Endothelial cell of umbilical vein (primary cell): ENCODE results near the gene SUN3. TPM values are rescaled to one million over a fixed set of nuclear protein-coding genes. Genes with fewer than 3 reads are reported as not detected.

Source experiments
- BruUV-seq: library from RNA; stranded (reverse); fragments of 400-500 nt; replicated peaks from 2 replicates; lab custom pipeline; 2021; lab: Mats Ljungman, UMichigan
- CTCF ChIA-PET: fragments of 300-600, 350-600 bp; sonication (Branson Sonifier 250); formaldehyde crosslinking; loops from one replicate; lab custom pipeline; 2021; ENCODE audit warnings: antibody characterized with exemption, inconsistent platforms; lab: Charles Lee
- POLR2A ChIA-PET: fragments of 300-600, 350-600 bp; sonication (Branson Sonifier 250); formaldehyde crosslinking; loops from one replicate; lab custom pipeline; 2021; ENCODE audit warnings: antibody characterized with exemption, inconsistent platforms; lab: Charles Lee
- DNase-seq: peaks from one replicate; pipeline ENCODE4 v3.0.0-alpha.2; 2011; ENCODE audit warnings: low read depth, low spot score
- FAIRE-seq: peaks from 2 replicates; lab custom pipeline; 2011; peaks lifted over from hg19 to GRCh38; lab: Jason Lieb, UNC
- H2AFZ ChIP-seq: 2 replicates; pipeline ENCODE4 v1.6.0; 2012; ENCODE audit warnings: low read depth, low read length, control low read depth, inconsistent platforms
- H3K27ac ChIP-seq: 2 replicates; pipeline ENCODE4 v1.5.1; 2011; ENCODE audit warnings: low read depth, mild to moderate bottlenecking, control low read depth, low read length, moderate library complexity; ENCODE audit not compliant: insufficient read depth
- H3K27me3 ChIP-seq, 2 experiments: 2 replicates each; pipeline versions ENCODE4 v1.6.0 to v1.6.1; 2011; ENCODE audit warnings: low read length in 2 of 2, mixed read lengths in 1 of 2; ENCODE audit not compliant: control insufficient read depth in 2 of 2, insufficient read depth in 2 of 2
- H3K36me3 ChIP-seq, 2 experiments: 2 replicates in 1 of 2; 3 replicates in 1 of 2; pipeline ENCODE4 v1.5.1; 2011; ENCODE audit warnings: low read length in 2 of 2, mild to moderate bottlenecking in 1 of 2, moderate library complexity in 1 of 2; ENCODE audit not compliant: control insufficient read depth in 2 of 2, insufficient read depth in 2 of 2; ENCODE audit errors: extremely low read depth in 1 of 2
- H3K4me1 ChIP-seq: 3 replicates; pipeline ENCODE4 v1.5.1; 2011; ENCODE audit warnings: mild to moderate bottlenecking, low read length; ENCODE audit not compliant: control insufficient read depth, insufficient read depth; ENCODE audit errors: extremely low read depth
- H3K4me2 ChIP-seq: 2 replicates; pipeline ENCODE4 v1.6.1; 2011; ENCODE audit warnings: low read length, control low read depth, mixed read lengths; ENCODE audit not compliant: insufficient read depth
- H3K4me3 ChIP-seq, 3 experiments: fragments of 200-600 bp in 1 of 3; sonication (generic), shearing (Covaris generic) in 1 of 3; replicated peaks in 1 of 3; 2 replicates each; pipeline ENCODE4 v1.5.1; 2011 to 2016; ENCODE audit warnings: control low read depth in 3 of 3, low read length in 3 of 3, mild to moderate bottlenecking in 2 of 3, inconsistent platforms in 1 of 3, low read depth in 1 of 3, moderate library complexity in 1 of 3; ENCODE audit not compliant: insufficient read depth in 1 of 3
- H3K79me2 ChIP-seq: 2 replicates; pipeline ENCODE4 v1.6.0; 2012; ENCODE audit warnings: low read length, inconsistent platforms; ENCODE audit not compliant: control insufficient read depth, insufficient read depth
- H3K9ac ChIP-seq: replicated peaks from 2 replicates; pipeline ENCODE3; 2011; ENCODE audit warnings: low read length, control low read depth; ENCODE audit not compliant: insufficient read depth; ENCODE audit errors: extremely low read depth
- H3K9me1 ChIP-seq: replicated peaks from 3 replicates; pipeline ENCODE4 v1.6.0; 2011; ENCODE audit warnings: mild to moderate bottlenecking, low read length; ENCODE audit not compliant: control insufficient read depth, insufficient read depth; ENCODE audit errors: extremely low read depth
- H3K9me3 ChIP-seq: replicated peaks from 2 replicates; pipeline ENCODE4 v1.5.1; 2012; ENCODE audit warnings: low read length, inconsistent platforms; ENCODE audit not compliant: control insufficient read depth, insufficient read depth
- H4K20me1 ChIP-seq: replicated peaks from 2 replicates; pipeline ENCODE3; 2011; ENCODE audit warnings: mild to moderate bottlenecking, low read length; ENCODE audit not compliant: control insufficient read depth, insufficient read depth; ENCODE audit errors: extremely low read depth
- EZH2 ChIP-seq: IDR thresholded peaks from 2 replicates; pipeline ENCODE4 v1.6.1; 2012; ENCODE audit warnings: borderline replicate concordance, low read depth, mild to moderate bottlenecking, moderate library complexity, low read length, inconsistent platforms; ENCODE audit not compliant: severe bottlenecking
- FOS ChIP-seq: IDR thresholded peaks from 2 replicates; pipeline ENCODE4 v1.6.1; 2011; ENCODE audit warnings: mild to moderate bottlenecking, low read length, moderate library complexity, borderline replicate concordance; ENCODE audit not compliant: insufficient read depth
- GATA2 ChIP-seq: IDR thresholded peaks from 2 replicates; pipeline ENCODE4 v1.7.0; 2011; ENCODE audit warnings: low read depth, mild to moderate bottlenecking, moderate library complexity, mixed read lengths, low read length; ENCODE audit not compliant: insufficient read length, insufficient read depth
- JUN ChIP-seq: IDR thresholded peaks from 2 replicates; pipeline ENCODE4 v1.6.1; 2011; ENCODE audit warnings: borderline replicate concordance, low read depth; ENCODE audit not compliant: insufficient read length, insufficient read depth
- MAX ChIP-seq: IDR thresholded peaks from 2 replicates; pipeline ENCODE4 v1.6.1; 2011; ENCODE audit not compliant: insufficient read depth, insufficient read length
- MYC ChIP-seq: IDR thresholded peaks from one replicate; pipeline ENCODE4 v1.6.1; 2011; ENCODE audit warnings: mild to moderate bottlenecking, low read depth, low read length
- POLR2A ChIP-seq: IDR thresholded peaks from 2 replicates; pipeline ENCODE4 v1.6.1; 2012; ENCODE audit warnings: low read depth, mild to moderate bottlenecking, control low read depth, low read length
- POLR2AphosphoS5 ChIP-seq: IDR thresholded peaks from 2 replicates; pipeline ENCODE4 v1.6.1; 2012; ENCODE audit warnings: low read depth, mild to moderate bottlenecking, control low read depth, low read length, moderate library complexity; ENCODE audit not compliant: insufficient read depth
- dilution Hi-C: fragments of 300-500 bp; cut with MboI; formaldehyde crosslinking; loops from one replicate; pipeline ENCODE4 v1.15.0; 2019; ENCODE audit warnings: low sequenced_read_pairs; ENCODE audit not compliant: extremely low pct_ligation_motif_present
- intact Hi-C: fragments of 100-400 bp; cut with micrococcal nuclease; formaldehyde crosslinking; loops from one replicate; pipeline ENCODE4 v1.10.0; 2022
- polyA plus RNA-seq, 4 experiments: library from polyadenylated mRNA; depleted of rRNA in 3 of 4; stranded (reverse) in 3 of 4; unstranded in 1 of 4; fragments of >200 nt; gene quantifications; 2 replicates each; pipeline versions ENCODE4 v1.2.1 to v1.2.3, GENCODE V29; 2011 to 2012; ENCODE audit warnings: missing spikeins in 1 of 4
- total RNA-seq: library from RNA; stranded (reverse); gene quantifications from 2 replicates; pipeline ENCODE4 v1.2.3, GENCODE V29; 2021
- TF ChIP-seq, protein P1 (sequence below), 2 donors: IDR thresholded peaks; 1 replicate in 1 of 2; 2 replicates in 1 of 2; pipeline ENCODE4 v1.5.1; 2011; ENCODE audit warnings: low read length in 2 of 2, mild to moderate bottlenecking in 2 of 2, moderate library complexity in 2 of 2, control low read depth in 1 of 2, inconsistent platforms in 1 of 2, low read depth in 1 of 2; ENCODE audit not compliant: insufficient read depth in 1 of 2; ENCODE audit errors: extremely low read depth in 1 of 2

Gene SUN3
- total and polyA plus RNA-seq, 2 donors (not counting 3 experiments of a cell fraction or from before 2014, with no cell fraction given) = not detected

GRCh38 chr7:47978790-47979144, 50.1 kb downstream of the SUN3 start:
- CTCF ChIA-PET = interaction anchor here (1.5 to 1.7 kb wide), 2 partner anchors 34 to 176 kb away, joined by 5 to 6 read pairs; no protein-coding TSS in a partner anchor
- no peaks in the 10 kb centered on the region for H3K9me3 ChIP-seq
- peak overlapping the region; percentile 46 for H3K27ac ChIP-seq
- H3K9ac ChIP-seq = peak overlapping the region; percentile 85
- FAIRE-seq (no peak), DNase-seq (peak; percentile 38)
- H3K4me1 ChIP-seq = peaks cover 11% of the 10 kb centered on the region
- no peaks in the 10 kb centered on the region for H3K9me1 ChIP-seq
- peaks cover 0 to 4% of the 10 kb centered on the region in 2 experiments for H3K27me3 ChIP-seq
- BruUV-seq = no TSS peak
- H3K79me2 ChIP-seq = peaks cover 12% of the 10 kb centered on the region
- H3K4me3 ChIP-seq = peak overlapping the region; percentile 70 to 93 (median 89)
- H4K20me1 ChIP-seq = no peaks in the 10 kb centered on the region
- intact Hi-C loops (loop anchor here (1.0 to 2.0 kb wide), 4 partner anchors 13 to 110 kb away; no protein-coding TSS in a partner anchor), dilution Hi-C loops (no loop called here)
- H3K36me3 ChIP-seq = peaks cover 17 to 18% of the 10 kb centered on the region in 2 experiments
- peak overlapping the region; percentile 99 for H3K4me2 ChIP-seq
- POLR2A ChIA-PET = no interaction called here
- peak overlapping the region; percentile 45 for H2AFZ ChIP-seq
- TF ChIP-seq EZH2 (no peak), MAX (no peak), JUN (no peak), POLR2AphosphoS5 (no peak), POLR2A (no peak), MYC (no peak), GATA2 (no peak), FOS (no peak)
- TF ChIP-seq, protein P1, sequence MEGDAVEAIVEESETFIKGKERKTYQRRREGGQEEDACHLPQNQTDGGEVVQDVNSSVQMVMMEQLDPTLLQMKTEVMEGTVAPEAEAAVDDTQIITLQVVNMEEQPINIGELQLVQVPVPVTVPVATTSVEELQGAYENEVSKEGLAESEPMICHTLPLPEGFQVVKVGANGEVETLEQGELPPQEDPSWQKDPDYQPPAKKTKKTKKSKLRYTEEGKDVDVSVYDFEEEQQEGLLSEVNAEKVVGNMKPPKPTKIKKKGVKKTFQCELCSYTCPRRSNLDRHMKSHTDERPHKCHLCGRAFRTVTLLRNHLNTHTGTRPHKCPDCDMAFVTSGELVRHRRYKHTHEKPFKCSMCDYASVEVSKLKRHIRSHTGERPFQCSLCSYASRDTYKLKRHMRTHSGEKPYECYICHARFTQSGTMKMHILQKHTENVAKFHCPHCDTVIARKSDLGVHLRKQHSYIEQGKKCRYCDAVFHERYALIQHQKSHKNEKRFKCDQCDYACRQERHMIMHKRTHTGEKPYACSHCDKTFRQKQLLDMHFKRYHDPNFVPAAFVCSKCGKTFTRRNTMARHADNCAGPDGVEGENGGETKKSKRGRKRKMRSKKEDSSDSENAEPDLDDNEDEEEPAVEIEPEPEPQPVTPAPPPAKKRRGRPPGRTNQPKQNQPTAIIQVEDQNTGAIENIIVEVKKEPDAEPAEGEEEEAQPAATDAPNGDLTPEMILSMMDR (IDR thresholded peaks at IDR 0.05; ENCODE audit: extremely low read depth in 1 of 2, insufficient read depth in 1 of 2, low read depth in 1 of 2, low read length in 2 of 2) = no peak
